Stimulated activated CD4-positive, alpha-beta T cell treated with anti-CD3 and anti-CD28 coated beads, Interleukin-1b, Interleukin-23, amount 100 ng/mL, for 1 hour (primary cell): ENCODE data around the gene SPACDR.

ENCODE experiments used
- DNase-seq, 2 donors: peaks; one replicate each; pipeline ENCODE4 v3.0.0-alpha.2; 2020; ENCODE audit warnings: low read depth in 2 of 2

Gene SPACDR

DNA sequence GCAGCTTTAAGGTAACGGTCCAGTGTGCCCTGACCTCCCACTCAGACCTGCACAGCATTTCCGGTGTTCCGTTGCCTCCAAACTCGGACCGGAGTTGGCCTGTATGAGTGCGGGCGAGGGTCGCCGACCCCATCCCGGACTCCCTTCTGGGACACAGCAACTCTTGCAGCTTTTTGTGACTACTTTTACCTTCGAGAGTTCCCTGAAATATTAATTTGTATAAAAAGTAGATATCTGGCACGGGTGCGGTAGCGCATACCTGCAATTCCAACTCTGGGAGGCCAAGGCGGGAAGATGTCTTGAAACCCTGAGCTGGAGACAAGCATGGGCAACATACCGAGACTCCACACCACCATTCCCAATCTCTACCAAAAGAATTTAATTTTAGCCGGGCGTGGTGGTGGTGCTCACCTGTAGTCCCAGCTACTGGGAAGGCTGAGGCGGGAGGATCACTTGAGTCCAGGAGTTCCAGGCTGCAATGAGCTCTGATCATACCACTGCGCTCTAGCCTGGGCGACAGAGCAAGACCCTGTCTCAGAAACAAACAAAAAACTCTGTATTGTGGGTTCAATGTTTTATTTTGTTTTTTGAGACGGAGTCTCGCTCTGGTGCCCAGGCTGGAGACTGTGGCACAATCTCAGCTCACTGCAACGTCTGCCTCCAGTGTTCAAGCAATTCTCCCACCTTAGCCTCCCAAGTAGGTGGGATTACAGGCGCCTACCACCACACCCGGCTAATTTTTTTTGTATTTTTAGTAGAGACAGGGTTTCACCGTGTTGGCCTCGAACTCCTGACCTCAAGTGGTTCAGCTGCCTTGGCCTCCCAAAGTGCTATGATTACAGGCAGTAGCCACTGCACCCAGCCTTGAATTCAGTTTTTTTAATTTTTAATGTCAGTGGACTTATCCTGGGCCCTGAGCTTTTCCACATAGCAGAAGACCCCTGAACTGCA is 26.6 kb downstream of the SPACDR start:
- DNase-seq = no peak

DNA sequence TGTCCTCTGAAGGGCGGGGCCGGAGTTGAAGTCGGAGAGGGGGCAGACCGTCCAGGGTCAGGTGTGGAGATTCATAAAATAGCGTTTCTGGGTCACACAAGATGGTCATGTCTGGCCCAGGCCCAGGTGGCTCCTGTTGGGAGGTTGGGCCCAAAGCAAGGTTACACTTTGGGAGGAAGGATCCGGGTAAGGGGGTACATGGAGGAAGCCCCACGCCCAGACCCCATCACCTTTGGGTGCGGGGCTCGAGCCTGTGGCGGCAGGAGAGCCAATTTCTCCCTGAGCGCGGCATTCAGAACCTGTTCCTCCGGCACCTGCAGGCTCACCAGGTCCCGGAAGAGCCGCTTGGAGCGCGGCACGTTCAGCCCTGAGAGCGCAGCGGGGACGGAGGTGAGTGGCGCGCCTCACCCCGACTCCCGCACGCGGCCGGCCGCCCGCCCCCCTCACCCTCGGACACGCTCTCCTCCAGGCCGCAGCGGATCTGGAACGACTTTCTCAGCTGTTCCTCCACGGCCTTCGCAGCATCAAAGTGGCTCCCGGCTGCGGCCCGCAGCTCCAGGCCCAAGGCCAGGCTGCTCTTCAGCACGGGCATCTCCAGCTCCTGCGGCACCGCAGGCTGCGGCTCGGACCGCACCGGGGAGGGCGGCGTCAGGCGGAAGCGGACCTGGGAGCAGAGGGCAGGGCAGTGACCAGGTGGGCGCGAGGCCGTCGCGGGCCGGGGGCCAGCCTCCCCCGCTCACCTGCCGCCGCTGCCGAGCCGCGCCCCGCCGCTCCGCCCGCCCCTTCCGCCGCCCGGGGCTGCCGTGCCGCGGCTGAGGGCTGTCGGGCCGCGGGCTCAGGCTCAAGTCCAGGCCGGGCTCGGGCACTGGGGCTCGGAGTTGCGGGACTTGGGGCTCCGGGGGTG is 28.4 kb downstream of the SPACDR start:
- DNase-seq = no peak

DNA sequence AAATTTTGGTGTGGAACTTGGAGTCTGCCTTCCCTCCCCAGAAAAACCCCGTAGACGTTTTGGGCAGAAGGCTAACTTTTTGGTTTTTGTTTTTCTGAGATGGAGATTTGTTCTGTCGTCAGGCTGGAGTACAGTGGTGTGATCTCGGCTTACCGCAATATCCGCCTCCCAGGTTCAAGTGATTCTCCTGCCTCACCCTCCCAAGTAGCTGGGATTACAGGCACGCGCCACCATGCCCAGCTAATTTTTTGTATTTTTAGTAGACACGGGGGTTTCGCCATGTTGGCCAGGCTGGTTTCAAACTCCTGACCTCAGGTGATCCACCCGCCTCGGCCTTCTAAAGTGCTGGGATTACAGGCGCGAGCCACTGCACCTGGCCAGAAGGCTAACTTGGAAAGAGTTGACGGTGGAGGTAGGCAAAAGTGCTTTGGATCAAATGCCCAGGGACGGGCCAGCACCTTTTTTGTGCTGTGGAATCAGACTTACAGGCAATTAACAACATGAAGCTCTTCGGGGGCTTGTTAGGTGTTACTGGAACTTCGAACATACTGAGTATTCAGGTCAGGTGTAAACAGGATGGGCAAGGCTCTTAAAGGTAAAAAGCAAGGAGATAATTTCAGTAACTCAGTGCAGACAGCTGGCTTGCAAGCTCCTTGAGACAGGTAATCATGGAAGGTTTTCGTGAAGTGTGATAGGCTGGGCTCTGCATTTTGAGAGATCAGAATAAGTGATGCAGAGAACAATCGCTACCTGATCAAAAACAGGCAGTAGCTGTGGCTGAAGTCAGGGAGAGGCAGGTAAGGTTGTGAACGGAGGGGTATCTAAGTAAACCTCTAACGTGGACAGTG is 29.5 kb downstream of the SPACDR start:
- DNase-seq = no peak

DNA sequence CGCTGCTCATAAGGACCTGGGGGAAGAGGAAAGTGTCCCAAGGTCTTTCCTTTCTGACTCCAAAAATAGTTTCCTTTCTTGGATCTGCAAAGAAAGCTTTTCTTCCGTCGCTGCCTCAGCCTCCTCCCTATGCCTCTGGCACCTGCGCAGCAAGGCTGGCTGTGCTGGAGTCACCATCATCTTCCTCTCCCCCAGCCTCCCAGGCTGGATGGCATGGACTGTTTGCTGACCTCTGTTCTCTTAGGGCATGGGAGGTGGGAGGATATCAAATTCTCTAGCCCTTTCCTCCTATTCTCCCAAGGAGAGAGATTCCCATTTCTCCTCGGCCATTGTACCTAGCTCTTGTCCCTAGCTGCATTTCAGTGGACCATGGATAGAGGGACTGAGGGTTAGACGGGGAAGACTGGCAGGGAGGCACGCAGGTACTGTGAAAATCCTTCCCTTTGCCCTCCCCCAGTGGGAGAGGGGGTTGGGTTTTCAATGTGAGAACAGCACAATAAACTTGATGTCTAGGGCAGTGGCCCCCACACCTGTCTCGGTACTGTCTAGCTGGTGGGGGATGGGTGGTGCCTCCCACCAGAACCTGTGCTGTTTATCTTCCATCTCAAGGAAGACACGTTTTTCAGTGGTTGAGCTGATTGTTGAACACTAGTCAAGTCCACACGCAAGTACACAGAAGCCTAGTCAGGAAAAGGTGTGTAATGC is 30.3 kb downstream of the SPACDR start:
- DNase-seq = no peak

GRCh38 chr7:100433276-100433591 is 30.8 kb downstream of the SPACDR start:
- no peak for DNase-seq

- no peak for DNase-seq
These were observed 31.3 kb downstream of the SPACDR start for GRCh38 chr7:100432621-100433275.

GRCh38 chr7:100432053-100432452 is 32.0 kb downstream of the SPACDR start:
- no peak for DNase-seq

- DNase-seq = no peak
These were observed 32.7 kb downstream of the SPACDR start for GRCh38 chr7:100431286-100431735.

GRCh38 chr7:100430493-100431285 is 33.4 kb downstream of the SPACDR start:
- no peak for DNase-seq

- peak; percentile 93 to 96 for DNase-seq
These were observed 34.2 kb downstream of the SPACDR start, which contains the start of gene MEPCE for GRCh38 chr7:100429637-100430492. Gene MEPCE, plus strand, starts transcription at chr7:100429831. Its CDS starts 188 bp downstream, at chr7:100430019.

GRCh38 chr7:100428967-100429636 is 35.0 kb downstream of the SPACDR start:
- peak; percentile 100 for DNase-seq

- DNase-seq = peak; percentile 90 to 96
These were observed 35.7 kb downstream of the SPACDR start, which contains the start of gene ZCWPW1 for GRCh38 chr7:100428199-100428966. Gene ZCWPW1, minus strand, starts transcription at chr7:100428703. Its CDS starts 8,054 bp downstream, at chr7:100420649.

- no peak for DNase-seq
These were observed 36.3 kb downstream of the SPACDR start for GRCh38 chr7:100427762-100428198.

- DNase-seq = no peak
These were observed 37.5 kb downstream of the SPACDR start for GRCh38 chr7:100426516-100426915.

GRCh38 chr7:100425347-100425746 is 38.7 kb downstream of the SPACDR start:
- no peak for DNase-seq

DNA sequence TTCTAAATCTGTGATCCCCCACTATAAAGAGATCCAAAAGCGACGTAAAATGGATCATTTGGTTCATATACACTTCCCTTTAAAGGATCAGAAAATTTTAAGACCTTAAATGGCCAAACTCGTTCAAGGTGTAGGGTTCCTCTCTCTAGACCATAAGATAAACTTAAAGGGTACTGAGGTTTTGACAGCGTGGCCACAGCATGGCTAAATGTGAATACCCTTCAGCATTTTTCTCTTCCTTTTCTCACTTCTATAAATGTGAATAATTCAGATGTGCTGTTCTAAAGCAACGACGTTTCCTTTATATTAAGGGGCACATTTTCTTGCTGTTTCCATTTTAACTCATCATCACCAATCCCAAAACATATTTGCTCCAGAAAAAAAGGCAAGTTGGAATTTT is 40.7 kb downstream of the SPACDR start:
- no peak for DNase-seq

DNA sequence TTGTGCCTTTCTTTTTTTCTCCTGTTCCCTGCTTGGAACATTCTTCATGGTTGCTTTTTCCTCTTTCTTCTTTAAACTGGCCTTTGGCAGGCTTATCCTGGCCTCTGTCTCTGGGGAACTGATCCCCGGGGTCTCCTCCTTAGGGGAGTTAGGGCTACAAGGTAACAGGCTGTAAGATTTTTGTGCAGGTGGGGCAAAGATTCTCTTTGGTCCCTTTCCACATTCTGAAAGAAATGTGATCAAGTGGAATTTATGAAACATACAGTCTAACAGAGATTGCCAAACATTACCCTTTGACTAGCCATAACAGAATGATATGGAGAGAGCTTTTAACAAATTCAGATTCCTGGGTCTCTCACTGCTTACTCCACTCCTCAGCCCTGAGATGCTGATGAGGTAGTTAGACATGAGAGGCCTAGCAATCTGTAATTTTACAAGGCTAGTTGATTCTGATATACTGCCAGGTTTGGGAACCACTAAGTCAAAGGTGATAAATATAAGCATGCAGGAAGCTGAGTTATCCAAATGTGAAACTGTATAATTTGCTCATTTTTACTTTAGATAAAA is 44.3 kb downstream of the SPACDR start:
- no peak for DNase-seq
